CD8-positive, alpha-beta memory T cell (primary cell): ENCODE data around the gene B9D2. TPM values are rescaled to one million over a fixed set of nuclear protein-coding genes. Genes with fewer than 3 reads are reported as not detected.

Source experiments
- CTCF ChIA-PET: fragments of 350-600 bp; sonication (Branson Sonifier 250); formaldehyde crosslinking; loops from one replicate; lab custom pipeline; 2021; ENCODE audit warnings: antibody characterized with exemption; lab: Charles Lee
- POLR2A ChIA-PET: fragments of 350-600 bp; sonication (Branson Sonifier 250); formaldehyde crosslinking; loops from one replicate; lab custom pipeline; 2021; ENCODE audit warnings: antibody characterized with exemption; lab: Charles Lee
- DNase-seq, 5 donors: peaks; one replicate each; pipeline versions ENCODE4 v3.0.0 to v3.0.0-alpha.2; 2020 to 2022; ENCODE audit warnings: mixed read lengths in 1 of 5
- H3K27ac ChIP-seq: one replicate; pipeline ENCODE4 v1.7.0; 2013; ENCODE audit warnings: low read depth, mild to moderate bottlenecking, low read length, moderate library complexity
- H3K27me3 ChIP-seq: 2 replicates; pipeline ENCODE4 v1.7.0; 2013; ENCODE audit warnings: low read length, mild to moderate bottlenecking; ENCODE audit not compliant: insufficient read depth, poor library complexity, severe bottlenecking
- H3K36me3 ChIP-seq: 2 replicates; pipeline ENCODE4 v1.7.0; 2013; ENCODE audit warnings: mild to moderate bottlenecking, low read length, moderate library complexity; ENCODE audit not compliant: insufficient read depth
- H3K4me1 ChIP-seq: 2 replicates; pipeline ENCODE4 v1.7.0; 2013; ENCODE audit warnings: mild to moderate bottlenecking, low read length, moderate library complexity; ENCODE audit not compliant: insufficient read depth
- H3K4me3 ChIP-seq: 2 replicates; pipeline ENCODE4 v1.7.0; 2013; ENCODE audit warnings: mild to moderate bottlenecking, low read length
- H3K9me3 ChIP-seq: 2 replicates; pipeline ENCODE4 v1.7.0; 2013; ENCODE audit warnings: mild to moderate bottlenecking, low read length
- H3K27ac Mint-ChIP-seq, 8 donors: one replicate each; pipeline ENCODE4 v1.8.0; 2020 to 2021; ENCODE audit warnings: mixed read lengths in 8 of 8, mild to moderate bottlenecking in 6 of 8, inconsistent platforms in 3 of 8, moderate library complexity in 3 of 8
- H3K27me3 Mint-ChIP-seq, 2 donors: one replicate each; pipeline ENCODE4 v1.8.0; 2020 to 2021; ENCODE audit warnings: mixed read lengths in 2 of 2, mild to moderate bottlenecking in 1 of 2, moderate library complexity in 1 of 2
- H3K36me3 Mint-ChIP-seq, 3 donors: one replicate each; pipeline ENCODE4 v1.8.0; 2020 to 2021; ENCODE audit warnings: mixed read lengths in 3 of 3, inconsistent platforms in 1 of 3, mild to moderate bottlenecking in 1 of 3
- H3K4me1 Mint-ChIP-seq, 3 donors: one replicate each; pipeline ENCODE4 v1.8.0; 2020 to 2021; ENCODE audit warnings: mixed read lengths in 3 of 3, inconsistent platforms in 1 of 3, mild to moderate bottlenecking in 1 of 3
- H3K4me3 Mint-ChIP-seq, 7 donors: one replicate each; pipeline ENCODE4 v1.8.0; 2020 to 2021; ENCODE audit warnings: mixed read lengths in 7 of 7, mild to moderate bottlenecking in 6 of 7, moderate library complexity in 4 of 7, inconsistent platforms in 2 of 7
- H3K9me3 Mint-ChIP-seq, 5 donors: one replicate each; pipeline ENCODE4 v1.8.0; 2020 to 2022; ENCODE audit warnings: mixed read lengths in 5 of 5, mild to moderate bottlenecking in 3 of 5, moderate library complexity in 2 of 5, inconsistent platforms in 1 of 5
- polyA plus RNA-seq: library from polyadenylated mRNA; unstranded; fragments of 300-500 nt; fragmentation: Illumina TruSeq; gene quantifications from one replicate; pipeline ENCODE4 v1.2.3, GENCODE V29; 2021
- total RNA-seq, 2 experiments: library from RNA; stranded (reverse); gene quantifications; one replicate each; pipeline ENCODE4 v1.2.3, GENCODE V29; 2021

Gene B9D2
- total and polyA plus RNA-seq, 3 experiments from 2014 or later: 8.5 to 15.4 (median 9.7) TPM

GRCh38 chr19:41309180-41310032, 54.5 kb downstream of the B9D2 start:
- Histone ChIP-seq H3K4me1 (peaks cover 68% of the 10 kb centered on the region), H3K27ac (peak overlapping the region; percentile 90), H3K4me3 (peak overlapping the region; percentile 93), H3K36me3 (peaks cover 33% of the 10 kb centered on the region), H3K27me3 (no peaks in the 10 kb centered on the region), H3K9me3 (no peaks in the 10 kb centered on the region)
- Mint-ChIP-seq H3K27ac (peak overlapping the region; percentile 93 to 100 (median 98)), H3K9me3 (no peaks in the 10 kb centered on the region), H3K4me1 (peaks cover 76 to 98% (median 93%) of the 10 kb centered on the region in 3 donors), H3K27me3 (peaks cover 0 to 8% of the 10 kb centered on the region in 2 donors), H3K36me3 (peaks cover 8 to 70% (median 11%) of the 10 kb centered on the region in 3 donors), H3K4me3 (peak overlapping the region; percentile 94 to 100 (median 98))
- ChIA-PET POLR2A (interaction anchor here (0.6 to 10.2 kb wide), 9 partner anchors 14 to 131 kb away, joined by 3 to 128 read pairs (median 8); partner anchors contain the start of genes B9D2, DMAC2, HNRNPUL1 and TGFB1), CTCF (interaction anchor here (0.7 to 10.1 kb wide), 18 partner anchors 11 to 646 kb away, joined by 3 to 101 read pairs (median 4); partner anchors contain the start of genes B9D2, HNRNPUL1 and TGFB1)
- no peak for DNase-seq

DNA sequence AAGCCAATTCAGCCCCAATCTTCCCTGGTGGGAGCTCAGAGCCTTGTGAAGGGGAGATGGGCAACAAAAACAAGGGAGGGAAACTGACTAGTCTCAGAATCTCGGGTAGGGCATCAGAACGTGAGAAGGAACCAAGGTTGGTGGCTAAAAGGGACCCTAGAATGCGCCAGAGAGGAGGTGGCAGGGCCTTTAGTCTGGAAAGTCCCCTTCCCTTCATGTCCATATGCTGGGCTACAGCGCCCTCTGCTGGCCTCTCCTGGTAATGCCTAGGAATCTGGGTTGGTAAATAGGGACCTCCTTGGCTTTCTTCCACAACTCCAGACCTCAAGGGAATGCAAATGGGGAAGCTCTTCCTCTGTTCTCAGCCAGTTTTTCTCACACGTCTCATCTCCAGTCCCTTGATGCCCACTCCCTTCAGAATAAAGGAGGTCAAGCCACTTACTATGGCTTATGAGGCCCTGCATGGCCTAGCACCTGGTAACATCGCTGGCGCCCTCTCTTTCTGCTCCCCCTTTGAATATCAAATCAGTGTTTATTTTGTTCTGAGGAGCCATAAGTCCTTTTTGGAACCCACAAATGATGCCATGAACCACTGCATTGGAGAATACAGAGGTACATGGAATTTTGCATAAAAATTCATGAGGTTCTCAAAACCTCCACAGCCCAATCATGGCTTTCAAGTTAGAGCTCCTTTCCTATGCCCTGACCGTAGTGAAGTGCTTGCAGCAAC, 55.3 kb downstream of the B9D2 start:
- Histone ChIP-seq H3K27ac (peak overlapping the region; percentile 90), H3K4me3 (peak overlapping the region; percentile 93), H3K36me3 (peaks cover 39% of the 10 kb centered on the region), H3K9me3 (no peaks in the 10 kb centered on the region), H3K4me1 (peaks cover 76% of the 10 kb centered on the region), H3K27me3 (no peaks in the 10 kb centered on the region)
- peak; percentile 86 to 95 (median 90) for DNase-seq
- Mint-ChIP-seq H3K4me1 (peaks cover 82 to 98% (median 96%) of the 10 kb centered on the region in 3 donors), H3K9me3 (no peaks in the 10 kb centered on the region), H3K4me3 (peak overlapping the region; percentile 94 to 100 (median 98)), H3K36me3 (peaks cover 12 to 71% (median 15%) of the 10 kb centered on the region in 3 donors), H3K27me3 (peaks cover 0 to 8% of the 10 kb centered on the region in 2 donors), H3K27ac (peak overlapping the region; percentile 93 to 100 (median 98))
- ChIA-PET POLR2A (interaction anchor here (0.6 to 10.2 kb wide), 7 partner anchors 13 to 104 kb away, joined by 3 to 128 read pairs (median 9); partner anchors contain the start of genes B9D2, HNRNPUL1 and TGFB1), CTCF (interaction anchor here (0.7 to 10.1 kb wide), 25 partner anchors 11 to 645 kb away, joined by 3 to 101 read pairs (median 4); partner anchors contain the start of genes B9D2, HNRNPUL1 and TGFB1)

GRCh38 chr19:41307954-41308449, 55.9 kb downstream of the B9D2 start:
- no peaks in the 10 kb centered on the region for H3K9me3 Mint-ChIP-seq
- peaks cover 0 to 8% of the 10 kb centered on the region in 2 donors for H3K27me3 Mint-ChIP-seq
- CTCF ChIA-PET: interaction anchor here (0.7 to 10.1 kb wide), 19 partner anchors 10 to 645 kb away, joined by 3 to 101 read pairs (median 4); partner anchors contain the start of genes B9D2, HNRNPUL1 and TGFB1
- H3K4me3 Mint-ChIP-seq: peak overlapping the region; percentile 94 to 100 (median 98)
- POLR2A ChIA-PET: interaction anchor here (0.7 to 10.2 kb wide), 6 partner anchors 13 to 104 kb away, joined by 3 to 128 read pairs (median 6); partner anchors contain the start of genes HNRNPUL1 and TGFB1
- H3K4me1 Mint-ChIP-seq: peaks cover 83 to 98% (median 96%) of the 10 kb centered on the region in 3 donors
- Histone ChIP-seq H3K4me3 (peak overlapping the region; percentile 31), H3K27ac (peak overlapping the region; percentile 90), H3K27me3 (no peaks in the 10 kb centered on the region), H3K36me3 (peaks cover 36% of the 10 kb centered on the region), H3K9me3 (no peaks in the 10 kb centered on the region), H3K4me1 (peaks cover 82% of the 10 kb centered on the region)
- no peak for DNase-seq
- peak overlapping the region; percentile 93 to 100 (median 98) for H3K27ac Mint-ChIP-seq
- H3K36me3 Mint-ChIP-seq: peaks cover 8 to 71% (median 11%) of the 10 kb centered on the region in 3 donors

DNA sequence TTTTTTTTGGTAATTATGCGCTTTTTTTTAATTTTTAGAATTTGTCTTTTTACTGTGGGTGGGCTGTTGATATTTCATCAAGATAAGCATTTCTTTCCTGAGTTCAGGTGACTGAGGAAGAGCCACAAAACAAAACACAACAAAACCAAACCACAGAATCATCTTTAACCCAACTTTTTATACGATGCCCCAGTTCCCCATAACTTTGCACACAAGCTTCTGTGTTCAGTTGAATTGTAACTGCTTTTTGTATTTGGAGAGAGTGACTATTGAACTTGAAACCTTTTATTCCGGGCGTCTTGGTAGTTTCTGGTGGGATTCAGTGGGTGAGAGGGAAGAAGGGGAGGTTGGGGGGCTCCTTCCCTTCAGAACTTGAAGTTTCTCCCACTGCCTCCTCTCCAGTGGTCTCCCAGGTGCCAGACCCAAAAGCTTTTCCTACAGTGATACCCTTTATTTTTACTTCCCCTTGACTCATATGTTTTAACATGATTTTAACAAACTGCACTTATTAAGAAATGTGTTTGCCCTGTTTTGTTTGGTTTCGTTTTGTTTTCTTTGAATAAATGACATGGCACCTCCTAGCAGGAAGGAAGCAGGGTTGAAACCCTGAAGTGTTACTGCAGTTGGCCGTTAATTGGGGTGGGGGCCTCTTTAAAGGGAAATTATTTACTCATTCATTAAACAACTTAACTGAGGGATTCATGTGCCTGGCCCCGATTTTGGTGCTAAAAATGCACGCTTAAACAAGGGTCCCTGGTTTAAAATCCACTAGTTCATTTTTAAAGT, 56.7 kb downstream of the B9D2 start:
- peak in 2 of 5 donors; percentile 66 to 83 for DNase-seq
- peak overlapping the region; percentile 31 for H3K4me3 ChIP-seq
- Mint-ChIP-seq H3K9me3 (no peaks in the 10 kb centered on the region), H3K36me3 (peaks cover 13 to 71% (median 14%) of the 10 kb centered on the region in 3 donors), H3K27me3 (peaks cover 0 to 8% of the 10 kb centered on the region in 2 donors), H3K27ac (peak overlapping the region; percentile 93 to 100 (median 98)), H3K4me3 (peak overlapping the region; percentile 77 to 100 (median 97)), H3K4me1 (peaks cover 85 to 99% (median 97%) of the 10 kb centered on the region in 3 donors)
- H3K36me3 ChIP-seq: peaks cover 29% of the 10 kb centered on the region
- H3K27ac ChIP-seq: peak overlapping the region; percentile 90
- no peaks in the 10 kb centered on the region for H3K27me3 ChIP-seq
- peaks cover 89% of the 10 kb centered on the region for H3K4me1 ChIP-seq
- CTCF ChIA-PET: interaction anchor here (0.9 to 10.1 kb wide), 14 partner anchors 9 to 644 kb away, joined by 3 to 101 read pairs (median 4); partner anchors contain the start of genes HNRNPUL1 and TGFB1
- POLR2A ChIA-PET: interaction anchor here (0.5 to 10.2 kb wide), 6 partner anchors 10 to 87 kb away, joined by 3 to 128 read pairs (median 3); partner anchors contain the start of genes HNRNPUL1 and TGFB1
- no peaks in the 10 kb centered on the region for H3K9me3 ChIP-seq

GRCh38 chr19:41305927-41306793, 57.8 kb downstream of the B9D2 start:
- no peaks in the 10 kb centered on the region for H3K27me3 ChIP-seq
- no peaks in the 10 kb centered on the region for H3K9me3 Mint-ChIP-seq
- peaks cover 14 to 74% (median 21%) of the 10 kb centered on the region in 3 donors for H3K36me3 Mint-ChIP-seq
- ChIA-PET POLR2A (interaction anchor here (0.6 to 10.2 kb wide), 2 partner anchors 39 to 43 kb away, joined by 4 to 128 read pairs; partner anchors contain the start of gene HNRNPUL1), CTCF (interaction anchor here (1.0 to 10.1 kb wide), 5 partner anchors 20 to 102 kb away, joined by 4 to 101 read pairs (median 54); partner anchors contain the start of genes HNRNPUL1 and TGFB1)
- peaks cover 94% of the 10 kb centered on the region for H3K4me1 ChIP-seq
- peaks cover 87 to 99% (median 99%) of the 10 kb centered on the region in 3 donors for H3K4me1 Mint-ChIP-seq
- peak overlapping the region; percentile 77 to 100 (median 97) for H3K4me3 Mint-ChIP-seq
- H3K36me3 ChIP-seq: peaks cover 29% of the 10 kb centered on the region
- H3K9me3 ChIP-seq: no peaks in the 10 kb centered on the region
- DNase-seq: peak in 1 of 5 donors; percentile 4
- H3K4me3 ChIP-seq: peak overlapping the region; percentile 26
- H3K27ac Mint-ChIP-seq: peak overlapping the region; percentile 93 to 100 (median 98)
- H3K27me3 Mint-ChIP-seq: peaks cover 0 to 8% of the 10 kb centered on the region in 2 donors
- H3K27ac ChIP-seq: no peak overlapping the region
